NCI-H2029 (cell line): ENCODE results near the gene COPS4.
"Not testable (repeated sequence)": the region's sequence is repeated elsewhere in the genome, so short reads cannot be mapped to it uniquely, and the experiment has no call there.

Experiments used
- DNase-seq: peaks from one replicate; lab custom pipeline; 2025; lab: John Stamatoyannopoulos, UW

Gene COPS4

GRCh38 chr4:83024233-83024632, 10.8 kb upstream of the COPS4 start:
- DNase-seq, result no peak

DNA sequence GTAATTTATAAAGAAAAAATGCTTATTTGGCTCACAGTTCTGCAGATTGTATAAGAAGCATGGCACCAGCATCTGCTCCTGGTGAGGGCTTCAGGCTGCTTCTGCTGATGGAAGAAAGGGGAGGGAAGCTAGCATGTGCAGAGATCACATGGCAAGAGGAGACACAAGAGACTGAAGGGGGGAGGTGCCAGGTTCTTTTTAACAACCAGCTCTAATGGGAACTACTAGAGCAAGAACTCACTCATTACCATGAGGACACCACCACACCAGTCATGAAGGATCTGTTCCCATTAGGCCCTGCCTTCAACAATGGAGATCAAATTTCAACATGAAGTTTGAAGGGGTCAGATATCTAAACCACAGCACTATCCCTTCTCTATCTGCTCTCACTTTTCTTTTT, 9.4 kb upstream of the COPS4 start:
- DNase-seq, result no peak

- no peak for DNase-seq
These were observed 6.0 kb upstream of the COPS4 start for GRCh38 chr4:83028976-83029375.

DNA sequence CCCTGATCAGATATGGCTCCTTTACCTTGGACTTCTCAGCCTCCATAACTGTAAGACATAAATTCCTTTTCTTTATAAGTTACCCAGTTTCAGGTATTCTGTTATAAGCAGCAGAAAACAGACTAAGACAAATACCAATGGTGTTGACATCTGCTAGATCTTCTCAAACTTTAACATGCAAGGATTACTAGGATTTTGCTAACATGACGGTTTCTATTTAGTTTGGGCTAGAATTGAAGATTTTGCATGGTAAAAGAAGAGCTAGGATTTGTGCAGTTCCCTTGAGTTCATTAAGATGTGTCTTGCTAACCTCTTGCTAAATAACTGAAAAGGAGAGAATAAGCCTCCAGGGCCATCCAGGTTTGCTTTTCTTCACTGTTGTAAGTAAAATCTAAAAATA, 5.3 kb upstream of the COPS4 start:
- DNase-seq, result no peak

GRCh38 chr4:83036991-83037665, 2.1 kb downstream of the COPS4 start:
- no peak for DNase-seq

DNA sequence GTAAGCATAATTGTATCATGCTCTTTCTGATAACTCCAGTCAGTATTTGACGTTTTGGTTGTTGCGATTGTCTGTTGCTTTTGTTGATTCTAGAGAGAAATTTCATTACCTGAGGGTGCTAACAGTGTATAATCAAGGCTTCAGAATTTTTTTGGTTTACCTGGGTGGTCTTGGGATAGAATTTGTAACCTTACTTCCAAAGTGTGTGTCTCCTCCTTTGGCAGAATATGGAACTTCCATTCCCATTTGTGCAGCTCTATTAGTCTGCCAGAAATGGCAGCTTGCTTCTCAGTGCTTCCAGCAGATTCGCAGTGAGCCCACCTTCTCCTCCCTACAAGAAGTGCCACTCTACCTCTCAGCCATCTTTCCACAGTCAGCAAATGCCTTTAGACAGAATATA, 5.3 kb downstream of the COPS4 start:
- no peak for DNase-seq

GRCh38 chr4:83043157-83043556, 8.2 kb downstream of the COPS4 start:
- not testable (repeated sequence) for DNase-seq

DNA sequence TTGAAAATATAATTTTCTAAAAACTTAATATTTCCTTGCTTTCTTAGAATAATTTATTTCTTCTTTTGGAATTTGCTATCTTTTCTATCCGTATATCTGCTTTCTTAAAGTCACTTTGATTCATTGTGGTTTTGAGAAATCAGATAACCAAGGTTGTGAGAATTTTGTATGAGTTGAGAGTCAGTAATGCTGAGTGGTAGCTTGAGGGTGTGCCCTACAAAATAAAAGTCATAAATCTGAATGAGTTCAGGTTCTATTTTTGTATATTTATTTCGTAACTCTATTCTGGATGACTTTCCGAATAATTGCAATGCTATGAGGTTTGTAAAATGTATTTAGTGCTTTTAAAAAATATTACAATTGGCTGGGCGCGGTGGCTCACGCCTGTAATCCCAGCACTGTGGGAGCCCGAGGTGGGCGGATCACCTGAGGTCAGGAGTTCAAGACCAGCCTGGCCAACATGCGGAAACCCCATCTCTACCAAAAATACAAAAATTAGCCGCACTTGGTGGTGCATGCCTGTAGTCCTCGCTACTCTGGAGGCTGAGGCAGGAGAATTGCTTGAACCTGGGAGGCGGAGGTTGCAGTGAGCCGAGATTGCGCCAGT, 8.9 kb downstream of the COPS4 start:
- DNase-seq, result no peak

GRCh38 chr4:83046693-83047473, 11.9 kb downstream of the COPS4 start:
- DNase-seq, result no peak

GRCh38 chr4:83048781-83049180, 13.8 kb downstream of the COPS4 start:
- not testable (repeated sequence) for DNase-seq

DNA sequence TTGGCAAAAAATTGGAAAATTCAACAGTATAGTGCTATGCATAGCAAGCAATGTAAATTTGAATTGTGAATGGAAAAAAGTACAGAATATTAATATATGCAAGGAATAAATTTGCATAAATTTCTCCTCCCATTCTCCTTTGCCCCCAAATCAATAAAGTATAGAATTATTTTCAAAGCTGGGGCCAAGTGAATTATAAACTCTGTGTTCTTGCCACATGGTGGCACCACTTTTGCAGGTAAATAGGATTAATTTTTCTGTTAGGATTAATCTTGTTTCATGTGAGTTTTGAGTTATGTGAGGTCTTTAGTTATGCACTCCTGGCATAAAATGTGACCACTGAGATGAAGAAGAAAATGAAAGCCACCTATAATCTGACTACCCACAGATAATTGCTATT, 19.9 kb downstream of the COPS4 start:
- DNase-seq, result no peak

GRCh38 chr4:83062739-83063138, 27.8 kb downstream of the COPS4 start:
- DNase-seq, result no peak

DNA sequence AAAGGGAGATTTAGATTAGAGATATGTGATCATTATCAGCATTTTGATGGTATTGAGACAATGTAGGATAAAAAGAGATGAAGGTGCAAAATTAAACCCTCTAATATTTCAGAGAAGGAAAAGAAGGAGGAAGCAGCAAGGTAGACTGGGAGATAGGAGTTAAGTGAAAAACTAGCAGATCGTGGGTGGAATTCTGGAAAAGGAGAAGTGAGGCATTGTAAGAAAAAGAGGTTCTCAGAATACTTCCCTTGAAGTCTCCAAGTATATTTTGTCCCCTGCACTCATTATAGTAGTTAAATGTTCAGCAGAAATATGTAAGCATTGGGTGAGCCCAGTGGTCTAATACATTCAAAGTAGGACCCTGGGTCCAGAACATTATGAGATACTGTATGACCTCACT, 30.3 kb downstream of the COPS4 start:
- DNase-seq, result no peak

GRCh38 chr4:83067058-83067639, 32.2 kb downstream of the COPS4 start:
- no peak for DNase-seq

DNA sequence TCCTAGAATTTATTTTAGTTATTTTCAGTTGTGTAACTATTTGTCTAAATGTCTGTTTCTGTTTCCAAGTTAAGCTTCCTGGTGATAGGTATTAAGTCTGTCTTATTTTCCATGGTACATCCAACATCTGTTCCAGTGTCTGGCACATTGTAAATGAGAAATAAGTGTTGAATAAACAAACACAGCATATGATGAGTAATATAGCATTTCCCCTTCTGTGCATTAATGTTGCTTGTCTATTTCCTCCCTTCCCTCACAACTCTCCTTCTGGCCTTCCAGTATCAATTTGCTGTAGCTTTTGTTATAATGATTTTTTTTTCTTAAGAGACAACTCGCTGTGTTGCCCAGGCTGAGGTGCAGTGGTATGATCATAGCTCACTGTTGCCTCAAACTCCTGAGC, 36.1 kb downstream of the COPS4 start:
- no peak for DNase-seq

GRCh38 chr4:83074086-83074704, 39.2 kb downstream of the COPS4 start:
- peak; percentile 36 for DNase-seq

GRCh38 chr4:83074783-83075182, 39.8 kb downstream of the COPS4 start:
- DNase-seq, result not testable (repeated sequence)

DNA sequence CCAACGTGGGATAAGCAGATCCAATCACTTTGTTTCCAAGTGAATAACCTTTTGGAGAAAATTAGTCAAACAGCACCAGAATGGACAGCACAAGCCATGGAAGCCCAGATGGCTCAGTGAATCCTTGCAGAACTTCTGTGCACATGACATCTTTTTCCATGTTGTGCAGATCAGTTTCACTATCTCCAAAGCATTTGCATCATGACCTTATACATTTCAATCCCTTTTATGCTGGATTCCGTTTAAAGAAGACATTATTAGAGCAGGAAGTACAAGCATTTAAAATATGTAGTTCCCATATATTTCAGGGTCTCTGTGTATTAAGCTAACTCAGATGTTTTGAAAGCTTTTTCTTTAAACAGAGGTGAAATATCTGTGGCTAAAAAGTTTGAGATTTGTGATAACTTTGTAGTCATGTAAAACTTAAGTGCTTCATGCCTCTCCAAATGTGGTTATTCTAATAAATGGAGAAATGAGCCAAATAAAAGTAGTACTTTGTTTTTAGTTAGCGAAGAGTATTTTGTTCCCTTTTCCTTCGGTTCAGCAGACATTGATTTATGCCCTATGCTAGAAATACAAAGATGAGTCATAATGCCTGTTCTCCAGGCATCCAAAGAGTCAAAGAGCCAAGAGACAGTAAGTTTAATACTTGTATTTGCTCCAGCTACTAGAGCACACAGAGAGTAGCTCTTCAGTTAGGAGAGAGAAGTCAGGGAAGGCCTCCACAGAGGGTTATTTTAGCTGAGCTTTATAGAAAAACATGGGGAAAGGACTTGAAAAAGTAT, 40.5 kb downstream of the COPS4 start:
- no peak for DNase-seq

DNA sequence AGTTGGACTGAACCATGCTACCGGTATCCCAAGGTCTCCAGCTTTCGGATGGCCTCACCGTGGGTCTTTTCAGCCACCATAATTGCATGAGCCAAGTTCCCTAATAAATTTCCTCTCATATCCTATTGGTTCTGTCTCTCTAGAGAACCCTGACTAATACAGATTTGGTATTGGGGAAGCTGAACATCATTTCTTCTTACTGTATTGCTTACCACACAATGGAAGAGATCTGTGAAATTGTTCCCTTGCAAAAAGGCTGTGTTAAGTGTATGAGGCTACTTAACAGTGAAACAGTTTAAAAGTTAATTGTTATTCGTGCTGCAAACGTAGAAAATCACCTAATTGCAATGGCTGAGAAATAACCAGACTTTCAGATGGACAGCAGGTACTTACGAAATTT, 45.6 kb downstream of the COPS4 start:
- no peak for DNase-seq

DNA sequence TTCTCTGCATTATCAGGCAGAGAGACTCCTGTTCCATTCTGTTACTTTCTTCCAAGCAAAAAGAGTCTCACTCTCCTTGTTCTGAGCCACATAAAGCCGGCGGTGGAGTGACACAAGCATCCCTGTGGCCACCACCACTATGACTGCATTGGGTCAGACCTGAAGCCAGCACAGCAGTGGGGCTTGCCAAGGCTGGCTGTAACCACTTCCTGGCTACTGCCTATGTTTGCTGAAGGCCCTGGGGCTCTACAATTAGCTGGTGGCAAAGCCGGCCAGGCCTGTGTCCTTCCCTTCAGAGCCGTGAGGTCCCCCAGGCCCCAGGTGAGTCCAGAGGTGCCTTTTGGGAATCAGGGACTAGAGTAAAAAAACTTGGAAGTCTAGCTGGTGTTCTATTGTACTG, 47.8 kb downstream of the COPS4 start:
- DNase-seq, result peak; percentile 55

- no peak for DNase-seq
These were observed 49.0 kb downstream of the COPS4 start for GRCh38 chr4:83083925-83084475.
